Posterior cingulate gyrus (tissue), 11 donors: ENCODE measurements around the gene FCN1.
A peak's percentile ranks its signal among the peaks of the same experiment; 100 is the strongest.
"Not testable (repeated sequence)": the region's sequence is repeated elsewhere in the genome, so short reads cannot be mapped to it uniquely, and the experiment has no call there.

Experiments
- DNase-seq, 10 donors: peaks; one replicate each; pipeline versions ENCODE4 v3.0.0 to v3.0.0-alpha.2; 2020 to 2021; ENCODE audit warnings: mixed read lengths in 3 of 10
- intact Hi-C: fragments of 100-400 bp; cut with DNase I; formaldehyde crosslinking; loops from one replicate; pipeline ENCODE4 v1.15.1; 2023

FCN1 gene

DNA sequence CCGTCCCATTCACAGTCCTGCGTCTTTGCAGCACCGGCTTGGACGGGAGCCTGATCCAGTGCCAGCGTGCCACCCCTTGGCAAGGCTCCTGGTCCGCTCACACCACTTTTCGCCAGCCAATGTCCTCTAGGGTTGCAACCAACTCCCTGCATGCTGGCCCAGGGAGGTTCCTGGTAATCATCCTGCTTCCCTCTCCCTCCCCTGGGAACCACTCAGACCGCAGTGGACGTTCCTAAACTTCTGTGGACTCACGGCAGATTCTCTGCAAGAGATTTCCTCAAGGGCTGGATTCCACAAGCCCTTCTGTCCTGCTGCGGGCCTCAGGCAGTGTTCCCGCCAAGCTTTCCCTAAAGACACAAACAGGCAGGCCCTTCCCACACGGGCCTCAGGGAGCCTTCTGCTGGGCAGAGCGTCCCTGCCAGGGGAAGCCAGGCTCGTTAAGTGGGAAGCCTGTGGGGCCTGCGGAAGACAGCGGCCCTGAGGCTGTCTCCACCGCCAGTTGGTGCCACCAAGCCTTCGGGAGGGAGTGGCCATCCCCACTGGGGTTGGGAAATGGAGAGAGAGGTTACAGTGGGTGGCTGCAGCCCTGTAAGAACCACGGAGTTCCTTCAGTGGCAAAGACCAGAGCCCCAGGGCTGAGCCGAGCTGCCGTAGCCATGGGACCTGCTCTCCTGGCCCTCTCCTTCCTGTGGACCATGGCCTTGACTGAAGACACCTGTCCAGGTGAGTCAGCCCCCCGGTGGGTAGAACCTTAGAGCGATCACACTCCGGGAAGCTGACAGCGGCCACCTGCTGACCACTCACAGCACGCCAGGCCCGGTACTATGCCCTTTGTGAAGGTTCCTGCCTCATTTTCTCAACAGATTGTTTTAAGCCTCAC, 53.5 kb downstream of the FCN1 start:
- peak in 3 of 10 donors; percentile 25 to 84 (median 83) for DNase-seq
- intact Hi-C loops = no loop called here

DNA sequence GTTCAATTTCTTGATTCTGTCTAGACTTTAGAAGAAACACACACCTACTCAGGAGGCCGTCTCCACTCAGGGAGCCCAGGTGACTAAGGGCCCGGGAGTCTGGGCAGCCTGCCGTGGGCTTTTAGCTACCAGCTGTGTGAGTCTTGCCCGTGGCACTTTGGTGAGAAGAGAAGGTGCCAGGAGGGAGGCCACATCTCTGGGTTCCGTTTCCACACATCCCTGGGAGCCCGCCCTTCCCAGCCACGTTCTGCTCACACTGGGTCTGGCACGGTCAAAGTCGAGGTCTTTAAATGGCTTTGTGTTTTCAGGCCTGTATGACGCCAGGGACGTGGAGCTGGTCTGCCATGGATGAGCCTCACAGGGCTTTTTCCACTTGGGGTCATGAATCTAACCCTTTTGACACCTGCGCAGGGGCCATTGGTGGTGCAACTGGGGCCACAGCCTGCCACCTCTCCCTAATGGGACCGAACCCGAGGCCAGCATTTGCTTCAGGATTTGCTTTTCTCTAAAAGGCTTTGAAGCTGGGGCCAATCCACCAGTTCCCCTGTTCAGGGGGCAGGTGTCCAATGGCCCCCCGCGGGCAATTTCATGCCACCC, 54.3 kb downstream of the FCN1 start:
- intact Hi-C loops = no loop called here
- peak in 2 of 10 donors; percentile 33 to 81 for DNase-seq

DNA sequence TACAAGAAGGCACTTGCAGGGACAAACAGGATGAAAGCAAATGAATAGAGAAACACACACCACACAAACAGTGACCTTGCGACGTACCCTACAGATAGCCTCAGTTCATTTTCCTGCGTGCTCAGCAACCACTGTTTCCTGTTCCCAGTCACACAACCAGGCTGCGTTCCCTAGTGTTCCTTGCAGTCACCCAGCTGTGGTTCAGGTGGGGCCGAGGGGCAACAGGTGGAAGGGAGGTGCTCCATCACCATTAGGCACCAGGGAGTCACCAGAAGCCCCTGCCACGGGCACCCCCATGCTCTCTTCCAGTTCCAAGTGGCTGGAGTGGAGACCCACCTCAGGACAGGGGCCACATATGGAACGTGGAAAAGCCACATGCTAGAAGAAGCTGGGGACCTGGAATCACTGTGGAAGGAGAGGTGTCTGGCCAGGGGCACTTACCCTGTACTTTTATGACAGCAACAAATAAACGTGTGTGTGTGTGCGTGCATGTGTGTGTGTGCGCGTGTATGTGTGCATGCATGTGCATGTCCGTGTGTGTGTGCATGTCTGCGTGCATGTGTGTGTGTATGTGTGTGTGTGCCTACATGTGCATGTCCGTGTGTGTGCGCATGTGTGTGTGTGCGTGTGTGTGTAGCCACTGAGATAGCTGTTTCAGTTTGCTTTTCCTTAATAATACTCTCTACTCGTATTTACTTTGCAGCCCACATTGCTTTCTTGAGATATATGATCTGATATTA, 55.9 kb downstream of the FCN1 start:
- peak in 2 of 10 donors; percentile 39 to 64 for DNase-seq
- intact Hi-C loops = no loop called here

DNA sequence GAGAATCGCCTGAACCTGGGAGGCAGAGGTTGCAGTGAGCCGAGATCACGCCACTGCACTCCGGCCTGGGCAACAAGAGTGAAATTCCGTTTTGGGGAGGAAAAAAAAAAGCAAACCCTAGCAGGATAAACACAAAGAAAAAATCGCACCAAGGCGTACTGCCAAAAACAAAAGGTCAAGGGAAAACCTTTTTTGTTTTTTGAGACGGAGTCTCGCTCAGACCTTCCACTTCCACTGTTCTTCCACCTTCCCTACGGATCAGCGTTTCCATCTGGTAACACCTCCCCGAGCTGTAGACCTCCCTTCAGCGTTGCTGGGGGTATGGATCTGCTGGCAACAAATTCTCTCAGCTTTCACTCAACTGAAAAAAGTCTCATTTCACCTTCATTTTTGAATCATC, 57.2 kb downstream of the FCN1 start:
- peak in 1 of 10 donors; percentile 24 for DNase-seq
- intact Hi-C loops = no loop called here

DNA sequence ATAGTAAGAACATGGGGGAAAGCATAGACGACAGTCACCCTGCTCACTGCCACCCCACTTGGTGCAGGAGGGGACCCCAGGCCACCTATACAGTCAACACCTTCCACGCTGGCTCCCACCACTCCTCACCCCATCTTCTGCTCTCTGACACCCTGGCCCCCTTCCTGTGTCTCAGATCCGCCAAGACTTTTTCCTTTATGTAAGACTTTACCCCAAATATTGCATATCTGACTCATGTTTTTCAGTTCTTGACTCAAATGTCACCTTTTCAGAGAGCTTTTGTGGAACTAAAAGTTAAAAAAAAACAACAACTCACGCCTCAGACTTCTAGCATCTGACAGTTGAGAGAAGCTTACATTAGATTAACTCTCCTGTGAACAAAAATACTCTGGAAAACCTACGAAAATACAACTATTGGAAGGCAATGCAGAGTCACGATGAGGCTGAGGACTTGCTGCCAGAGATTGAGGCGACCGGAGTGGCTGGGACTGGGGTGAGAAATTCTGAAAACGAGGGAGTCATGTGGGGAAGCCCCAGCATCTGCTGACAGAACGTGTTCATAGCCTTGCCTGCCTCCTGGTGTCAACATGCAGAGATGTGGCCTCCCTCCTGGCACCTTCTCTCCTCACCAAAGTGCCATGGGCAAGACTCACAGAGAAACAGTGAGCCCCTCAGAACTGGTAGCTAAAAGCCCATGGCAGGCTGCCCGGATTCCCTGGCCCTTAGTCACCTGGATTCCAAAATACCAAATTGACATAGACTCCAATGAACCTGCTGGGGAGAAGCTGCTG, 59.5 kb downstream of the FCN1 start:
- intact Hi-C loops = no loop called here
- DNase-seq = peak in 2 of 10 donors; percentile 76 to 85

DNA sequence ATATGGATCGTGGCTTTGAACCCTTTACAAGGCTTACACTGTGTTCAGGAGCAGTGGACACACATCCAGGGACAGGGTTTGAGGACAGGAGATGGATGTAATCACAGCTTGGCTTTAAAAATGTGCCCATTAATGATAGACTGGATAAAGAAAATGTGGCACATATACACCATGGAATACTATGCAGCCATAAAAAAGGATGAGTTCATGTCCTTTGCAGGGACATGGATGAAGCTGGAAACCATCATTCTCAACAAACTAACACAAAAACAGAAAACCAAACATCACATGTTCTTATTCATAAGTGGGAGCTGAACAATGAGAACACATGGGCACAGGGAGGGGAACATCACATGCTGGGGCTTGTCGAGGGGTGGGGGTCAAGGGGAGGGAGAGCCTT, 60.3 kb downstream of the FCN1 start:
- peak in 1 of 10 donors; percentile 7 for DNase-seq
- intact Hi-C loops = not testable (repeated sequence)

DNA sequence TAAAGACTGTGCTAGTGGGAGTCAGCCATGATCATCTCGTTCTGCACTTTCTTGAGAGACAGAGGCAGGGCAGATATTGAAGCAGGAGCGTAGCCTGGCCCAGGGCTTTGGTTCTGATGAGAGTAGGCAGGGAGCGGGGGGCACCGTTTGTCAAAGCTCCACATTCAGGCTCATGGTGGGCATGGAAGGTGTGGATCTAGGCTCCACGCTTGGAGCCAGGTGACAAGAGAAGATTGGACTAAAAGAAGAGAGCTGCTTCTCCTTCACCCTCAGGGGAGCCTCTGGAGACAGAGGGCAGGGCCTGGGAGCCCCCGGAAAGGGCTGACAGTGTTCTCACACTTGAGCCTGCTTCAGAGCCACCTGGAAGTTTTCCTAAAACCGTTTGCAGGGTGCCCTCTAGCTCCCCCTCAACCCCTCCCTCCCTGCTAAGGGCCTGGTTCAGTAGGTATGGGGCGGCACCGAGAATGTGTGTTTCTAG, 61.8 kb downstream of the FCN1 start:
- intact Hi-C loops = no loop called here
- DNase-seq = peak in 2 of 10 donors; percentile 58 to 71
